Stimulated activated naive CD4-positive, alpha-beta T cell (primary cell): Measurements from ENCODE around the gene HLA-DRB1.
"Not testable (repeated sequence)": the region's sequence is repeated elsewhere in the genome, so short reads cannot be mapped to it uniquely, and the experiment has no call there.

Experiments used
- DNase-seq, 6 experiments: peaks; one replicate each; lab custom pipeline; 2025; lab: John Stamatoyannopoulos, UW

The HLA-DRB1 gene

GRCh38 chr6:32562940-32563339 is 26.7 kb downstream of the HLA-DRB1 start:
- DNase-seq: no peak

- DNase-seq: no peak
These were observed 29.9 kb downstream of the HLA-DRB1 start for GRCh38 chr6:32559747-32560146.

GRCh38 chr6:32558426-32559057 is 31.1 kb downstream of the HLA-DRB1 start:
- DNase-seq: no peak

GRCh38 chr6:32554116-32554965 is 35.3 kb downstream of the HLA-DRB1 start:
- no peak for DNase-seq

GRCh38 chr6:32553037-32553742 is 36.5 kb downstream of the HLA-DRB1 start:
- DNase-seq: no peak

- no peak for DNase-seq
These were observed 38.2 kb downstream of the HLA-DRB1 start for GRCh38 chr6:32551410-32551809.

GRCh38 chr6:32539839-32540238 is 49.8 kb downstream of the HLA-DRB1 start:
- DNase-seq: no peak

- DNase-seq: not testable (repeated sequence)
These were observed 59.2 kb downstream of the HLA-DRB1 start for GRCh38 chr6:32530431-32530793.

GRCh38 chr6:32529697-32530430 is 59.8 kb downstream of the HLA-DRB1 start, which contains the start of gene HLA-DRB5:
Gene HLA-DRB5, minus strand, starts transcription at chr6:32530287. Its CDS starts 63 bp downstream, at chr6:32530224.
- no peak for DNase-seq
